WTC11 (cell line): Measurements from ENCODE around the gene PIGQ. TPM values are rescaled to one million over a fixed set of nuclear protein-coding genes. Genes with fewer than 3 reads are reported as not detected.
A peak's percentile ranks its signal among the peaks of the same experiment; 100 is the strongest.

ENCODE experiments used
- ATAC-seq: fragments of 200-7000 bp; cut with Tn5 transposase; 2 replicates; pipeline ENCODE4 v1.10.0; 2021; ENCODE audit warnings: mild to moderate bottlenecking, moderate library complexity
- CTCF ChIA-PET: fragments of 300-600 bp; sonication (Branson Sonifier 250); formaldehyde crosslinking; loops from one replicate; lab custom pipeline; 2021; ENCODE audit warnings: antibody characterized with exemption; lab: Charles Lee
- POLR2A ChIA-PET: fragments of 350-600 bp; sonication (Branson Sonifier 250); formaldehyde crosslinking; loops from one replicate; lab custom pipeline; 2021; ENCODE audit warnings: antibody characterized with exemption; lab: Charles Lee
- DNase-seq: peaks from one replicate; pipeline ENCODE4 v3.0.0; 2021; ENCODE audit warnings: low spot score
- H3K27ac Mint-ChIP-seq: 2 replicates; pipeline ENCODE4 v1.8.0; 2021; ENCODE audit warnings: mixed read lengths
- H3K27me3 Mint-ChIP-seq: 2 replicates; pipeline ENCODE4 v1.8.0; 2021; ENCODE audit warnings: low read depth, mild to moderate bottlenecking, moderate library complexity, mixed read lengths
- H3K36me3 Mint-ChIP-seq: 2 replicates; pipeline ENCODE4 v1.8.0; 2021; ENCODE audit warnings: mixed read lengths
- H3K4me1 Mint-ChIP-seq: 2 replicates; pipeline ENCODE4 v1.8.0; 2022; ENCODE audit warnings: mixed read lengths
- H3K4me3 Mint-ChIP-seq: 2 replicates; pipeline ENCODE4 v1.8.0; 2021; ENCODE audit warnings: mild to moderate bottlenecking, moderate library complexity, mixed read lengths
- H3K9me3 Mint-ChIP-seq: 2 replicates; pipeline ENCODE4 v1.8.0; 2021; ENCODE audit warnings: mixed read lengths
- ATF1 ChIP-seq: sonication (generic); formaldehyde crosslinking; IDR thresholded peaks from 2 replicates; pipeline ENCODE4 v1.8.1; 2023; ENCODE audit warnings: mild to moderate bottlenecking, moderate library complexity, missing genetic modification reagents
- CREB1 ChIP-seq: sonication (generic); formaldehyde crosslinking; IDR thresholded peaks from 2 replicates; pipeline ENCODE4 v1.8.0; 2023; ENCODE audit warnings: mild to moderate bottlenecking, missing genetic modification reagents
- E2F1 ChIP-seq: sonication (generic); formaldehyde crosslinking; IDR thresholded peaks from 2 replicates; pipeline ENCODE4 v1.8.0; 2022; ENCODE audit warnings: mild to moderate bottlenecking, missing genetic modification reagents
- ELF4 ChIP-seq: sonication (generic); formaldehyde crosslinking; IDR thresholded peaks from 2 replicates; pipeline ENCODE4 v1.8.1; 2022; ENCODE audit warnings: low read depth, mild to moderate bottlenecking, moderate library complexity, missing genetic modification reagents
- GABPB1 ChIP-seq: sonication (generic); formaldehyde crosslinking; IDR thresholded peaks from 2 replicates; pipeline ENCODE4 v1.8.1; 2023; ENCODE audit warnings: mild to moderate bottlenecking, missing genetic modification reagents
- IRF1 ChIP-seq: sonication (generic); formaldehyde crosslinking; IDR thresholded peaks from 2 replicates; pipeline ENCODE4 v1.8.0; 2023; ENCODE audit warnings: missing genetic modification reagents
- NFATC4 ChIP-seq: fragments of 250-450 bp; sonication (Bioruptor Pico); IDR thresholded peaks from 2 replicates; pipeline ENCODE4 v1.9.0; 2021; ENCODE audit warnings: mild to moderate bottlenecking
- PRDM15 ChIP-seq: sonication (generic); formaldehyde crosslinking; IDR thresholded peaks from 2 replicates; pipeline ENCODE4 v1.8.0; 2022; ENCODE audit warnings: missing genetic modification reagents
- SMAD4 ChIP-seq: sonication (generic); formaldehyde crosslinking; IDR thresholded peaks from 2 replicates; pipeline ENCODE4 v1.8.0; 2022; ENCODE audit warnings: mild to moderate bottlenecking, missing genetic modification reagents
- SOX15 ChIP-seq: fragments of 250-450 bp; sonication (Bioruptor Pico); IDR thresholded peaks from 2 replicates; pipeline ENCODE4 v1.9.0; 2021; ENCODE audit warnings: mild to moderate bottlenecking
- ZNF121 ChIP-seq: sonication (generic); formaldehyde crosslinking; IDR thresholded peaks from 2 replicates; pipeline ENCODE4 v1.8.0; 2023; ENCODE audit warnings: missing genetic modification reagents
- ZNF532 ChIP-seq: fragments of 250-450 bp; sonication (Bioruptor Pico); IDR thresholded peaks from 2 replicates; pipeline ENCODE4 v1.9.0; 2021; ENCODE audit warnings: mild to moderate bottlenecking, borderline replicate concordance
- total RNA-seq: library from RNA; stranded (reverse); gene quantifications from 3 replicates; pipeline ENCODE4 v1.2.3, GENCODE V29; 2021

PIGQ gene
- total RNA-seq, 1 experiment from 2014 or later = 63.7 TPM

- H3K36me3 Mint-ChIP-seq = peaks cover 2% of the 10 kb centered on the region
- POLR2A ChIA-PET = no interaction called here
- TF ChIP-seq ZNF121 = no peak
- no peak for TF ChIP-seq SMAD4 (CRISPR knock-in tag)
- TF ChIP-seq PRDM15 (CRISPR knock-in tag) = no peak
- no peak for TF ChIP-seq E2F1 (CRISPR knock-in tag)
- TF ChIP-seq, all 79 proteins: peak for 0
- Mint-ChIP-seq H3K27ac (peak overlapping the region; percentile 66; the same call in 1 of the 2 replicates), H3K4me3 (peak overlapping the region; percentile 85), H3K27me3 (peaks cover 34% of the 10 kb centered on the region), H3K9me3 (no peaks in the 10 kb centered on the region), H3K4me1 (peaks cover 14% of the 10 kb centered on the region)
- DNase-seq (no peak), ATAC-seq (no peak)
- CTCF ChIA-PET = no interaction called here
Measured at GRCh38 chr16:591231-591630, 21.5 kb downstream of the PIGQ start.

GRCh38 chr16:591892-592517, 22.2 kb downstream of the PIGQ start:
- CTCF ChIA-PET = interaction anchor here (0.6 to 1.9 kb wide), 5 partner anchors 15 to 346 kb away, joined by 3 to 6 read pairs (median 3); no protein-coding TSS in a partner anchor
- H3K36me3 Mint-ChIP-seq = peaks cover 2% of the 10 kb centered on the region
- peak overlapping the region; percentile 85 for H3K4me3 Mint-ChIP-seq
- peak overlapping the region; percentile 57; the same call in 1 of the 2 replicates for H3K27ac Mint-ChIP-seq
- DNase-seq (no peak), ATAC-seq (no peak)
- H3K27me3 Mint-ChIP-seq = peaks cover 26% of the 10 kb centered on the region
- peaks cover 14% of the 10 kb centered on the region for H3K4me1 Mint-ChIP-seq
- TF ChIP-seq NFATC4 (CRISPR knock-in tag) = no peak
- TF ChIP-seq ZNF532 = no peak
- TF ChIP-seq ATF1 = no peak
- no peak for TF ChIP-seq SOX15
- no peak for TF ChIP-seq CREB1
- TF ChIP-seq IRF1 (CRISPR knock-in tag) = no peak
- POLR2A ChIA-PET = no interaction called here
- no peaks in the 10 kb centered on the region for H3K9me3 Mint-ChIP-seq

GRCh38 chr16:592518-593306, 22.9 kb downstream of the PIGQ start:
- H3K36me3 Mint-ChIP-seq = no peaks in the 10 kb centered on the region
- CTCF ChIA-PET = interaction anchor here (0.6 to 1.9 kb wide), 8 partner anchors 15 to 346 kb away, joined by 3 to 6 read pairs (median 4); no protein-coding TSS in a partner anchor
- DNase-seq (no peak), ATAC-seq (no peak)
- TF ChIP-seq ELF4 (CRISPR knock-in tag) (no peak), GABPB1 (CRISPR knock-in tag) (peak; percentile 38; the same call in 1 of the 2 replicates)
- POLR2A ChIA-PET = no interaction called here
- no peak overlapping the region for H3K4me3 Mint-ChIP-seq
- H3K9me3 Mint-ChIP-seq = no peaks in the 10 kb centered on the region
- peaks cover 11% of the 10 kb centered on the region for H3K4me1 Mint-ChIP-seq
- peaks cover 19% of the 10 kb centered on the region for H3K27me3 Mint-ChIP-seq
- no peak overlapping the region for H3K27ac Mint-ChIP-seq
